ENCODE measurements around the gene GABARAP.

Gene GABARAP

DNA sequence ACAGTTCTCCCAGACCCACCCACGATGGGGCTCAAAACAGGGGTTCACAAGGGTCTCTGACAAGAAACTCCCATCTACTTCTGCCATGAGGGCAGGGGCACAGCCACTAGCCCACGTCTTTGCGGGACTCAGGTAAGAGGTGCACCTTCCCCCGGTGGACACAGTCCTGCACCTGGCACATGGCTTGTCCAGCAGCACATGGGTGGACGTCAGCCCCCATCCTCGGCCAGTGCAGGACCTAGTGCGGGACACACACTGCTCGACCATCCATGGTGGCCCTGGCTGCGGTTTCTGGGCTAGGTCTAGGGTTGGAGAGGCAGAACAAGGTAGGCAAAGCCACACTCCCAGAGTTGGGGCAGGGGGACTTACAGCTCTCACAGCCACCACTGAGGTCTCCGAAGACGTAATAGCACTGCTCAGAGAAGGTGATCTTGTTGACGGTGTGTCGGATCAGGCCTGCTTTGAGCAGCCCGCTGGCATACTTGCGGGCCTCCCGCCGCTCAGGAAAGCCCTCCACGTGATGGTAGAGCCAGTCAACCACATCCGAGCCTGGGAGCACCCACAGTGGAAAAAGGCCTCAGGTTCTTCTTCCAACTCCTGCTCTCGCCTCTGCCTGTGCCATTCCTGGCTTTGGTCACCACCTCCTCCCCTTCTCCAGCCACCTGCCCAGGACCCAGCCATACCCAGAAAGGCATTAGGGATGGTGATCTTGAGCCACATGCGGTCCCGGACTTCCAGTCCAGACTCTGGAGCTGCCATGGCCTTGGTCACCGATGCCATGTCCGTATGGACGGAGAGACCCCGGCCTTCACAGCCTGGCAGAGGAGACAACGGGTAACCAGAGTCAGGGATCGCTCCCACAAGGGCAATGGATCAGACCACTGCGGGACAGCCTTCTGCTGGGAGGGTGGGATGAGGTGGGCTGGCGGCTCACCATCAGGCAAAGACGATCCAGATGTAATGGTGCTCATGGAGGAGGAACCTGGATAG lies 15.2 kb downstream of the GABARAP start:
- DNase-seq, result no peak
- TF ChIP-seq GATA1 (IDR thresholded peaks at IDR 0.05; ENCODE audit: low read depth, low read length) (no peak), POLR2A (IDR thresholded peaks at IDR 0.05; ENCODE audit: low read length) (no peak)

- TF ChIP-seq POLR2A (IDR thresholded peaks at IDR 0.05; ENCODE audit: low read length) (no peak), GATA1 (IDR thresholded peaks at IDR 0.05; ENCODE audit: low read depth, low read length) (no peak)
- DNase-seq, result no peak
Measured at GRCh38 chr17:7225711-7226331, 16.4 kb downstream of the GABARAP start.

DNA sequence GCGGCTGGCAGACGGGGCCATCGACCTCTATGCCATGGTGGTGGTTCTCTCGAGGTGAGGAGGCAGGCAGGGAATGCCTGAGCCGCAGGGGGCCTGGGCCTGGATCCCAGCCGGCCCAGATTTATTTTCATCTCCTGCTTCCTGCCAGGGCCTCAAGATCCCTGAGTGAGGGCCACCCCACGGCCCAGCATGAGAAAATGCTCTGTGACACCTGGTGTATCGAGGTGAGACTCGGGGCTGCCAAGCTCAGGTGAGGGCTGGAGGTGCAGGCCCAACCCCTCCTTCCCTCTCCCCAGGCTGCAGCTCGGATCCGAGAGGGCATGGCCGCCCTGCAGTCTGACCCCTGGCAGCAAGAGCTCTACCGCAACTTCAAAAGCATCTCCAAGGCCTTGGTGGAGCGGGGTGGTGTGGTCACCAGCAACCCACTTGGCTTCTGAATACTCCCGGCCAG lies 17.6 kb downstream of the GABARAP start:
- TF ChIP-seq POLR2A (IDR thresholded peaks at IDR 0.05; ENCODE audit: low read length) (no peak), GATA1 (IDR thresholded peaks at IDR 0.05; ENCODE audit: low read depth, low read length) (no peak)
- no peak for DNase-seq

DNA sequence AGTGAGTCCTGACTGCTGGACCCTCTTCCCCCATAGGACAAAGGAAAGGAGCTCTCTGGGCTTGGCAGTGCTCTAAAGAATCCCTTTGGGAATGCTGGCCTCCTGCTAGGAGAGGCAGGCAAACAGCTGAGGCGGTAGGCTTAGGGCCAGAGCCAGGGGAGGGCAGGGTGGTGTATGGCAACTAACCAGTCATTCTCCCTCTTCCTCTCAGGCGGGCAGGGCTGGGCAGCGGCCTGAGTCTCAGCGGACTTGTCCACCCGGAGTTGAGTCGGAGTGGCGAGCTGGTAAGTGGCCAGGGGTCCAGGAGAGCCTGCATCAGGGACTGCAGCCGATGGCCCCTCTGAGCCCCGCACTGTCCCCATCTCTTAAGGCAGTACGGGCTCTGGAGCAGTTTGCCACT lies 18.1 kb downstream of the GABARAP start:
- no peak for DNase-seq
- TF ChIP-seq POLR2A (IDR thresholded peaks at IDR 0.05; ENCODE audit: low read length), result no peak
- TF ChIP-seq GATA1 (IDR thresholded peaks at IDR 0.05; ENCODE audit: low read depth, low read length), result no peak

- no peak for TF ChIP-seq GATA1 (IDR thresholded peaks at IDR 0.05; ENCODE audit: low read depth, low read length)
- TF ChIP-seq POLR2A (IDR thresholded peaks at IDR 0.05; ENCODE audit: low read length), result no peak
- DNase-seq, result no peak
Measured at GRCh38 chr17:7223375-7223774, 18.9 kb downstream of the GABARAP start.

GRCh38 chr17:7222972-7223292 lies 19.3 kb downstream of the GABARAP start:
- TF ChIP-seq GATA1 (IDR thresholded peaks at IDR 0.05; ENCODE audit: low read depth, low read length) (no peak), POLR2A (IDR thresholded peaks at IDR 0.05; ENCODE audit: low read length) (peak; percentile 22)
- DNase-seq, result no peak

- no peak for DNase-seq
- TF ChIP-seq GATA1 (IDR thresholded peaks at IDR 0.05; ENCODE audit: low read depth, low read length) (no peak), POLR2A (IDR thresholded peaks at IDR 0.05; ENCODE audit: low read length) (peak; percentile 32)
Measured at GRCh38 chr17:7222093-7222971, 19.9 kb downstream of the GABARAP start.

- no peak for DNase-seq
- TF ChIP-seq GATA1 (IDR thresholded peaks at IDR 0.05; ENCODE audit: low read depth, low read length) (no peak), POLR2A (IDR thresholded peaks at IDR 0.05; ENCODE audit: low read length) (peak; percentile 36)
Measured at GRCh38 chr17:7221278-7222092, 20.8 kb downstream of the GABARAP start.

DNA sequence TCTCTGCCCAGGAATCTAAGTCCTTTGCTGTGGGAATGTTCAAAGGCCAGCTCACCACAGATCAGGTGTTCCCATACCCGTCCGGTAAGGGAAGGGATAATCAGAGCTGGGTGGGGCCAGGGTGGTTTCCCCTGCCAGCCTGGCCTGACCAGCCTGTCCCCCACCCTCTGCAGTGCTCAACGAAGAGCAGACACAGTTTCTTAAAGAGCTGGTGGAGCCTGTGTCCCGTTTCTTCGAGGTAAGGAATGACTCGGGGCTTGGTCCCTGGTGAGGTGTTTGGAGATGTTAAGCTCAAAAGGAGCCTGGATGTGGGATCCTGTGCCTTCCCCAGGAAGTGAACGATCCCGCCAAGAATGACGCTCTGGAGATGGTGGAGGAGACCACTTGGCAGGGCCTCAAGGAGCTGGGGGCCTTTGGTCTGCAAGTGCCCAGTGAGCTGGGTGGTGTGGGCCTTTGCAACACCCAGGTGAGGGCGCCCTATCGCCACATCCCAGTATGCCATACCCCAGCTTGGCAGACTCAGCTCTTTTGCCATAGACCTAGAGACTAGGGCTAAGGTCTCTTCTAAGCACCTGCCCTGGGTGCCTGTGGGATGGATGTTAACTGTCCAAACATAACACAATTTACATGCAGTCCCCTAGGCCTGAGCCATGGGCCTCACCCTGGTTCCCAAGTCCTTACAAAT lies 21.5 kb downstream of the GABARAP start:
- TF ChIP-seq GATA1 (IDR thresholded peaks at IDR 0.05; ENCODE audit: low read depth, low read length) (no peak), POLR2A (IDR thresholded peaks at IDR 0.05; ENCODE audit: low read length) (no peak)
- peak; percentile 78 to 81 for DNase-seq

DNA sequence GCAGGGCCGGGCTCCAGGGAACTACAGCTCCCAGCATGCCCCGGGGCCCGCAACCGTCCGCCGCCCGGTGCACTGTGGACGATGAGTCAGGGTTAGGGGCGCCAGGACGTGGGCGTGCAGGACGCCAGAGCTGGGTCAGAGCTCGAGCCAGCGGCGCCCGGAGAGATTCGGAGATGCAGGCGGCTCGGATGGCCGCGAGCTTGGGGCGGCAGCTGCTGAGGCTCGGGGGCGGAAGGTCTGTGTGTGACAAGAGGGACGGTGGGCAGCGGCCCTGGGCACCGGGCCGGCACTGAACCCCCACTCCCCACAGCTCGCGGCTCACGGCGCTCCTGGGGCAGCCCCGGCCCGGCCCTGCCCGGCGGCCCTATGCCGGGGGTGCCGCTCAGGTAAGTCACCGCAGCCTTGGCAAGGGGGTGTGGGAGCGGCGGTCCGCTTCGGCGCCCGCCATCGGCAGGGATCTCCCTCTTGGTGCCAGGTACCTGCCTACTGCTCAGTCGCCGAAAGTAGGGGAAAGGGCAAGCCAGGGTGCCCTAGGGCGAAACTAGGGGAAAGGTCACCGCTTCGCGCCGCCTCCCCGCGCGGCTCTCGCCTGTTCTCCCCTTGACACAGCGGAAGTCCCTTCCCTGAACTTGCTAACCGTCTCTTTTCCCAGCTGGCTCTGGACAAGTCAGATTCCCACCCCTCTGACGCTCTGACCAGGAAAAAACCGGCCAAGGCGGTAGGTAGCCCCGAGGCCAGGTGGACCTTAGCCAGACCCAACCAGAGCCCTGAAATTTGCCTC lies 22.2 kb downstream of the GABARAP start, which contains the start of the genes ACADVL and DLG4:
ACADVL (plus strand) TSS at position 127 of the 781 bp plus-strand sequence; CDS start at position 174, 47 bp downstream.
DLG4 (minus strand) TSS at position 25 of the 781 bp plus-strand sequence.
- DNase-seq, result peak; percentile 84 to 92
- no peak for TF ChIP-seq GATA1 (IDR thresholded peaks at IDR 0.05; ENCODE audit: low read depth, low read length)
- peak; percentile 75 for TF ChIP-seq POLR2A (IDR thresholded peaks at IDR 0.05; ENCODE audit: low read length)

- DNase-seq, result no peak
- no peak for TF ChIP-seq POLR2A (IDR thresholded peaks at IDR 0.05; ENCODE audit: low read length)
- TF ChIP-seq GATA1 (IDR thresholded peaks at IDR 0.05; ENCODE audit: low read depth, low read length), result no peak
Measured at GRCh38 chr17:7219229-7219811, 22.9 kb downstream of the GABARAP start.

All from erythroblast (primary cell).